Measurements from ENCODE around the gene RAB38.

RAB38 gene

DNA sequence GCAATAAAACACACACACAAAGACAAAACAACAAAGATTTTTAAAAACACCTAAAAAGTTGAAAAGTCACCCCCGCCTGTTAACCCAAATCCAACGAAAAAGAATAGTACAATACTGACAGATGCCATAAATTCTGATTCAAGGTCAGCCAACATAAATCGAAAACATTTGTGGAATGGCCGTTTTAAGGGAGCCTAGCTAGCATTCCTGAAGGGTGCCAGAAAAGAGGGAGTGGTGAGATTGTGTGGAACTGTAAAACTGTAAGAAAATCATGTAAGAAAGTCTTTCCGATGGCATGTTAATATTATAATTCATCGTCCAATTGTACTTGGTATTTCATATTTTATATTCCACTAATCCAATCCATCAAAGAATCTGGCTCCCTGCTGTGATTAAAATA lies 75.1 kb downstream of the RAB38 start:
- TF ChIP-seq, protein P1, sequence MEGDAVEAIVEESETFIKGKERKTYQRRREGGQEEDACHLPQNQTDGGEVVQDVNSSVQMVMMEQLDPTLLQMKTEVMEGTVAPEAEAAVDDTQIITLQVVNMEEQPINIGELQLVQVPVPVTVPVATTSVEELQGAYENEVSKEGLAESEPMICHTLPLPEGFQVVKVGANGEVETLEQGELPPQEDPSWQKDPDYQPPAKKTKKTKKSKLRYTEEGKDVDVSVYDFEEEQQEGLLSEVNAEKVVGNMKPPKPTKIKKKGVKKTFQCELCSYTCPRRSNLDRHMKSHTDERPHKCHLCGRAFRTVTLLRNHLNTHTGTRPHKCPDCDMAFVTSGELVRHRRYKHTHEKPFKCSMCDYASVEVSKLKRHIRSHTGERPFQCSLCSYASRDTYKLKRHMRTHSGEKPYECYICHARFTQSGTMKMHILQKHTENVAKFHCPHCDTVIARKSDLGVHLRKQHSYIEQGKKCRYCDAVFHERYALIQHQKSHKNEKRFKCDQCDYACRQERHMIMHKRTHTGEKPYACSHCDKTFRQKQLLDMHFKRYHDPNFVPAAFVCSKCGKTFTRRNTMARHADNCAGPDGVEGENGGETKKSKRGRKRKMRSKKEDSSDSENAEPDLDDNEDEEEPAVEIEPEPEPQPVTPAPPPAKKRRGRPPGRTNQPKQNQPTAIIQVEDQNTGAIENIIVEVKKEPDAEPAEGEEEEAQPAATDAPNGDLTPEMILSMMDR (IDR thresholded peaks at IDR 0.05; ENCODE audit: borderline replicate concordance, insufficient read depth, low read depth, low read length) = no peak
- no peak overlapping the region for H3K4me3 ChIP-seq (ENCODE audit: low read depth, low read length)

DNA sequence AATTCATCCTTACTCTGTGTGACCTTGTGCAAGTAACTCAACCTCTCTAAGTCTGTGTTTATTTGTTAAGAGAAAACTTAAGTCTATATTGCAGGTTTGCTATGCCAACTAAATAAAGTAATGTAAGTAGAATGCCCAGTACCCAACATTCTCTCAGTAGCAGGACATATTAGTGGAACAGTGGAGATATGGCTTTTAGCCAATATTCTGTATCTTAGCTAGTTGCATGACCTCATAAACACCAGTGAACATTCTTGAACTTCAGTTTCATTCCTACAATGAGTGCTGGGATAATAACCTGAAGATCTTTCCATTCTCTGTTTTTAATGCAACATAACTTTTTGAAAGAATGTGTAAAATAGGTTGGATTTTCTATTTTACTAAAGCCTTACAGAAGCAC lies 77.0 kb downstream of the RAB38 start:
- no peak overlapping the region for H3K4me3 ChIP-seq (ENCODE audit: low read depth, low read length)
- TF ChIP-seq, protein P1 (IDR thresholded peaks at IDR 0.05; ENCODE audit: borderline replicate concordance, insufficient read depth, low read depth, low read length) = no peak

DNA sequence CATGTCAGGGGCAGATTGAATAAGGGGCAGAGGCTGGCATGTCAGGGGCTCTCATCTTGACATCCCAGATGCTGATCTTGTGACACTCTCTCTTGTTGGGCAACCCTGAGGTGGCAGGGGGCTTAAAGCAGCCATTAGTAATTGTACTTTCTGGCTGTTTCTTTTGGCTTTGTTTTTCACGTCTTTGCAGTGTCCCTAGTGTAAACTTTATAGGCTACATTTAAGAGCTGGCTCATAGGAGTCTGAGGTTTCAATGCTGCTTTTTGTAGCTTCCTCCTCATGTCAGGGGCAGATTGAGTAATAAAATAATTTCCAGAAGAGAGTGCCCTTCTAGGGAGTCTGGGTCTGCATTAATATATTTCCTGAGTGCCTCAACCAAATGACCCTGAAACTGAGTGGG lies 86.1 kb downstream of the RAB38 start:
- TF ChIP-seq, protein P1 (IDR thresholded peaks at IDR 0.05; ENCODE audit: borderline replicate concordance, insufficient read depth, low read depth, low read length) = no peak
- H3K4me3 ChIP-seq (ENCODE audit: low read depth, low read length) = no peak overlapping the region

DNA sequence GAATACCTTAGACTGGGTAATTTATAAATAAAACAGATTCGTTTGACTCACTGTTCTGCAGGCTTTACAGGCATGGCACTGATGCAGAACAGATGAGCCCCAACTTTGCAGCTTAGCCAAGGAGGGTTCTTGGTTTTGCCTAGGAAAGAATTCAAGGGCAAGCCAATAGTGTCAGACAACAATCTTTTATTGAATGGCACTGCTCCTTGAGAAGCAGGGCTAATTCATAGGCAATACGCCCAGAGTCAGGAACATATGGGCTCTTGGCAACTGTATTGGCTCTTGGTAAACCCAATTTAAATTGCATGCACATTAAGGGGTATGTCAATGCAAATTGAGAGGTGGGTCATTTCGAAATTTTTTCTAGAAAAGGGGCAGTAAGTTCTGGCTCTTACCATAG lies 87.9 kb downstream of the RAB38 start:
- TF ChIP-seq, protein P1 (IDR thresholded peaks at IDR 0.05; ENCODE audit: borderline replicate concordance, insufficient read depth, low read depth, low read length) = no peak

DNA sequence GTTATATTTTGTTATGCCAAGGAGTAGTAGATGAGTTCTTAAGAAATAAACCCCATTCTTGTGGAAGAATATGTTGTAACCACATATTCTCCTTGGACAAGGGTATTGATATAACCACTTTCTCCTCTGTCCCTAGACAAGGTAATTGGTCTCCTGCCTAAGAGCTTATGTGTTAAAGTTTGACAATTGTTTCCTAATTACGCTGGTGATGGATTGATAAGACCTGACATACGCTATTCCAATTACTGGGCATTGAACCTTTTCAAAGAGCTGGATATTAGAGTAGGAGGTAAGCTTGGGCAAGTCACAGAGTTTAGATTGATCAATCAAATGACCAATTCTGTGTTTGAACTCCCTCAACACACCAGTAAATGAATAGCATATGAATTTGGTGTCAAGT lies 88.9 kb downstream of the RAB38 start:
- H3K4me3 ChIP-seq (ENCODE audit: low read depth, low read length) = no peak overlapping the region
- TF ChIP-seq, protein P1 (IDR thresholded peaks at IDR 0.05; ENCODE audit: borderline replicate concordance, insufficient read depth, low read depth, low read length) = no peak

More for the DNA sequence above, 87.9 kb downstream of the RAB38 start:
- H3K4me3 ChIP-seq (ENCODE audit: low read depth, low read length) = no peak overlapping the region

DNA sequence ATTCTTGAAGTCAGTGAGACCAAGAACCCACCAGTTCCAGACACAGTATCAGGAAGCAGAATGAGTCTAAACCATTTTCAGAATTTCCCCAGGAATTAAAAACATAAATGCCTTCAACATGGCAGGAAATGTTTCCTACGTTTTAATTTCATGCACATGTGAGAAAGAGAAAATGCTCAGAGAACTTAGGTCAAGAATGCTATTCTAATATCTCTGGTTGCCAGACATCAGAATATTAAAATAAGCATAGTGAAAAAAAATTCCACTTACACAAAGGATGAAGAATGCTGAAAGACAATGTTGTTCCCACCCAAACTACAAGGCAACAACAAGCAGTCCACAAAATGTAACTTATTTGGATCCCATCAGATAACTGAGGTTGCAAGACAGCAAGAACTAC lies 104.8 kb downstream of the RAB38 start:
- TF ChIP-seq, protein P1 (IDR thresholded peaks at IDR 0.05; ENCODE audit: borderline replicate concordance, insufficient read depth, low read depth, low read length) = no peak
- H3K4me3 ChIP-seq (ENCODE audit: low read depth, low read length) = no peak overlapping the region

DNA sequence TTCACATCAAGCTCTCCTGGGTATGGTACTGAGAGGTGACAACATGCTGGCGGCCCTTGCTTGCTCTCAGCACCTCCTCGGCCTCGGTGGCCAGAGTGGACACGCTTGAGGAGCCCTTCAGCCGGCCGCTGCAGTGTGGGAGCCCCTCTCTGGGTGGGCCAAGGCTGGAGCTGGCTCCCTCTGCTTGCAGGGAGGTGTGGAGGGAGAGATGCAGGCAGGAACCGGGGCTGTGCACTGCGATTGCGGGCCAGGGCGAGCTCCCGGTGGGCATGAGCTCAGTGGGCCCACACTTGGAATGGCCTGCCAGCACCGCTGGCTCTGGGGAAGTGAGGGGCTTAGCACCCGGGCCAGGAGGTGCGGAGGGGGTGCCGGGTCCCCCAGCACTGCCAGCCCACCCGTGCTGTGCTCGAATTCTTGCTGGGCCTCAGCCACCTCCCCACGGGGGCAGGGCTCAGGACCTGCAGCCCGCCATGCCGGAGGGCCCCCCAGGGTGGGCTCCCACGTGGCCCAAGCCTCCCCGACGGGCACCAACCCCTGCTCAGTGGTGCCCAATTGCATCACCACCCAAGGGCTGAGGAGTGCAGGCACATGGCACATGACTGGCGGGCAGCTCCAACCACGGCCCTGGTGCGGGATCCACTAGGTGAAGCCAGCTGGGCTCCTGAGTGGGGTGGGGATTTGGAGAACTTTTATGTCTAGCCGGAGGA lies 106.2 kb downstream of the RAB38 start:
- TF ChIP-seq, protein P1 (IDR thresholded peaks at IDR 0.05; ENCODE audit: borderline replicate concordance, insufficient read depth, low read depth, low read length) = no peak
- no peak overlapping the region for H3K4me3 ChIP-seq (ENCODE audit: low read depth, low read length)

Measured in GM12875 (cell line).